OCI-LY3 (cell line): Measurements from ENCODE around the gene AUTS2.

ENCODE experiments used
- H2AFZ ChIP-seq: fragments of 200-600, 300-600 bp; shearing (Covaris generic); 2 replicates; pipeline ENCODE4 v1.6.0; 2014; ENCODE audit warnings: antibody characterized with exemption, low read depth, low read length
- H3K27ac ChIP-seq: fragments of 200-600, 300-600 bp; sonication (generic); 2 replicates; pipeline ENCODE4 v1.5.1; 2014; ENCODE audit warnings: mild to moderate bottlenecking, low read length, moderate library complexity, mixed read lengths
- H3K27me3 ChIP-seq: fragments of 200-600, 300-600 bp; sonication (generic); 2 replicates; pipeline ENCODE4 v1.6.1; 2014; ENCODE audit warnings: low read depth, low read length, mixed read lengths
- H3K36me3 ChIP-seq: fragments of 200-600, 300-600 bp; sonication (generic); replicated peaks from 2 replicates; pipeline ENCODE3; 2014; ENCODE audit warnings: low read depth, low read length, mixed read lengths
- H3K4me1 ChIP-seq: fragments of 300-600, 200-600 bp; sonication (generic); 2 replicates; pipeline ENCODE4 v1.6.1; 2014; ENCODE audit warnings: low read length, mixed read lengths
- H3K4me2 ChIP-seq: fragments of 200-600, 300-600 bp; sonication (generic); 2 replicates; pipeline ENCODE4 v1.6.1; 2014; ENCODE audit warnings: low read length, mixed read lengths
- H3K4me3 ChIP-seq: fragments of 300-600, 200-600 bp; sonication (generic); 2 replicates; pipeline ENCODE4 v1.5.1; 2014; ENCODE audit warnings: antibody characterized with exemption, mild to moderate bottlenecking, low read length, moderate library complexity
- H3K79me2 ChIP-seq: fragments of 300-600, 200-600 bp; shearing (Covaris generic); 2 replicates; pipeline ENCODE4 v1.6.1; 2014; ENCODE audit warnings: mild to moderate bottlenecking, low read length, mixed read lengths
- H3K9ac ChIP-seq: fragments of 300-600, 200-600 bp; shearing (Covaris generic); 2 replicates; pipeline ENCODE4 v1.6.0; 2014; ENCODE audit warnings: mild to moderate bottlenecking, low read length, moderate library complexity
- H3K9me3 ChIP-seq: fragments of 200-600, 300-600 bp; shearing (Covaris generic); 2 replicates; pipeline ENCODE4 v1.6.1; 2014; ENCODE audit warnings: low read length, mixed read lengths; ENCODE audit not compliant: insufficient read depth
- H4K20me1 ChIP-seq: fragments of 200-600, 300-600 bp; sonication (generic); 2 replicates; pipeline ENCODE4 v1.6.1; 2016; ENCODE audit warnings: low read length, mixed read lengths; ENCODE audit not compliant: insufficient read depth
- EZH2phosphoT487 ChIP-seq: fragments of 200-600 bp; shearing (Covaris generic); IDR thresholded peaks from 2 replicates; pipeline ENCODE4 v1.6.1; 2018; ENCODE audit warnings: antibody characterized with exemption, mixed run types, low read depth
- TF ChIP-seq, protein P1 (sequence below): fragments of 200-600, 300-600 bp; sonication (generic); IDR thresholded peaks from 2 replicates; pipeline ENCODE4 v1.5.1; 2014; ENCODE audit warnings: antibody characterized with exemption, low read length, low read depth

Gene AUTS2

DNA sequence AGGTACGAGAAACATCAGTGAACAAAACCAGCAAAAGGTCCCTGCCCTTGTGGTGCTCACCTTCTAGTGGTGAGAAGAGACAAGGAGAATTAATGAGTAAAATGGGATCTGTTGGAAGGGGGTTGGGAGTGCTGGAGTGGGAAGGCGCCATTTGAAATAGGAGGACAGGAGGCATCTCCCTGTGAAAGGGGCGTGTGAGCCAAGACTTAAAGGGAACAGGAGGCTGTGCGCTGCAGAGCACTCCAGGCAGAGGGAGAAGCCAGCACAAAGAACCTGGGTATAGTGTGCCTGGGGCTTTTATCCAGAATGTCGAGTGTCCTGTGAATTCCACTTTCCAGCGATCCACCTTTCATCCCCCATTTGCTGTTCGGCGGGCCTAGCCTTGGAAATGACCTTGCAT is 1035.8 kb downstream of the AUTS2 start:
- Histone ChIP-seq H2AFZ (no peak overlapping the region), H3K9me3 (no peaks in the 10 kb centered on the region), H4K20me1 (no peaks in the 10 kb centered on the region), H3K27ac (no peak overlapping the region), H3K27me3 (no peaks in the 10 kb centered on the region), H3K4me1 (no peaks in the 10 kb centered on the region), H3K36me3 (no peaks in the 10 kb centered on the region), H3K4me2 (no peak overlapping the region), H3K9ac (no peak overlapping the region), H3K79me2 (no peaks in the 10 kb centered on the region), H3K4me3 (no peak overlapping the region)
- TF ChIP-seq EZH2phosphoT487 = no peak
- TF ChIP-seq, protein P1, sequence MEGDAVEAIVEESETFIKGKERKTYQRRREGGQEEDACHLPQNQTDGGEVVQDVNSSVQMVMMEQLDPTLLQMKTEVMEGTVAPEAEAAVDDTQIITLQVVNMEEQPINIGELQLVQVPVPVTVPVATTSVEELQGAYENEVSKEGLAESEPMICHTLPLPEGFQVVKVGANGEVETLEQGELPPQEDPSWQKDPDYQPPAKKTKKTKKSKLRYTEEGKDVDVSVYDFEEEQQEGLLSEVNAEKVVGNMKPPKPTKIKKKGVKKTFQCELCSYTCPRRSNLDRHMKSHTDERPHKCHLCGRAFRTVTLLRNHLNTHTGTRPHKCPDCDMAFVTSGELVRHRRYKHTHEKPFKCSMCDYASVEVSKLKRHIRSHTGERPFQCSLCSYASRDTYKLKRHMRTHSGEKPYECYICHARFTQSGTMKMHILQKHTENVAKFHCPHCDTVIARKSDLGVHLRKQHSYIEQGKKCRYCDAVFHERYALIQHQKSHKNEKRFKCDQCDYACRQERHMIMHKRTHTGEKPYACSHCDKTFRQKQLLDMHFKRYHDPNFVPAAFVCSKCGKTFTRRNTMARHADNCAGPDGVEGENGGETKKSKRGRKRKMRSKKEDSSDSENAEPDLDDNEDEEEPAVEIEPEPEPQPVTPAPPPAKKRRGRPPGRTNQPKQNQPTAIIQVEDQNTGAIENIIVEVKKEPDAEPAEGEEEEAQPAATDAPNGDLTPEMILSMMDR = no peak

DNA sequence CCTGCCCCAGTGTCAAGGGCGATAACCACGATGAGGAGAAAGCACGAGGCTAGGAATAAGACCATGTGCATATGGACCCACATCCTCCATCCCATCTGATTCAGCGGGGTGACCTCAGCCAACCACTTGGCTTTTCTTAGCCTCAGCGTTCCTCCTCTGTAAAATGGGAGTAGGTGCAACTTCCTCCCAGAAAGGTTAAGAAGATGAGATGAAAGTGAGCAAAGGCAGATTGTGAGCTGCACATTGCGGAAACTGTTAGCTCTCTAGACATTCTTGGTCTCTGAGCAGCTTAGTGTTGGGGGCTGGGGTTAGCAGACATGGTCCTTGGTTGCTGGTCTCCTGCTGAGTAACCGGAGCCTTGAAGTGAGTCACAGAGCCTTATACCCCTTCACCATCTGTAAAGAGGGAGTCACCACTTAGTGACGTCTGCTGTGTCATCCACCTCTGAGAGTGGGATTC is 1036.4 kb downstream of the AUTS2 start:
- no peaks in the 10 kb centered on the region for H3K9me3 ChIP-seq
- no peaks in the 10 kb centered on the region for H3K36me3 ChIP-seq
- no peak overlapping the region for H3K9ac ChIP-seq
- no peaks in the 10 kb centered on the region for H3K79me2 ChIP-seq
- H2AFZ ChIP-seq = no peak overlapping the region
- no peak overlapping the region for H3K4me2 ChIP-seq
- TF ChIP-seq, protein P1 = no peak
- H3K4me3 ChIP-seq = no peak overlapping the region
- H3K4me1 ChIP-seq = no peaks in the 10 kb centered on the region
- H4K20me1 ChIP-seq = no peaks in the 10 kb centered on the region
- no peaks in the 10 kb centered on the region for H3K27me3 ChIP-seq
- H3K27ac ChIP-seq = no peak overlapping the region

DNA sequence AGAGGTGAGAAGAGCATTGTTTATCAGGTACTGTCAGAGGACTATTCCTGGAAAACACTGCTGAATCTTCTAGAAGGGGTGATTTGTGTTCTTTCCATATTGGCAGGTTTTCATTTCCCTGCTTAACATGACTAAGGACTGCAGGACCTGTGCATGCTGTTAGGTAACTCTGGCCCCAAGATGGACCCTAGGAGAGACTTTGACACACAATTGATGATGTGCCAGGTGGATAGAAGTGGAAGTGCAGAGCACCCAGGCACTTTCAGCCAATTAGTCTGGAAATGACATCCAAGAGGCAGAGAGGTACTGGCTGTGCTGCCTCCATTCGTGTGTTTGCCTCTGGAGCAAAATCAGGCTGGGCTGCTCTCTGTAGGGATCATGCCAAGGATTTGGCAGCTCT is 1037.4 kb downstream of the AUTS2 start:
- no peaks in the 10 kb centered on the region for H3K9me3 ChIP-seq
- H3K4me2 ChIP-seq = no peak overlapping the region
- TF ChIP-seq, protein P1 = no peak
- TF ChIP-seq EZH2phosphoT487 = no peak
- H3K36me3 ChIP-seq = no peaks in the 10 kb centered on the region
- H3K4me1 ChIP-seq = no peaks in the 10 kb centered on the region
- H3K79me2 ChIP-seq = no peaks in the 10 kb centered on the region
- no peaks in the 10 kb centered on the region for H4K20me1 ChIP-seq
- no peak overlapping the region for H3K27ac ChIP-seq
- H3K27me3 ChIP-seq = no peaks in the 10 kb centered on the region
- no peak overlapping the region for H2AFZ ChIP-seq
- H3K4me3 ChIP-seq = no peak overlapping the region
- no peak overlapping the region for H3K9ac ChIP-seq

DNA sequence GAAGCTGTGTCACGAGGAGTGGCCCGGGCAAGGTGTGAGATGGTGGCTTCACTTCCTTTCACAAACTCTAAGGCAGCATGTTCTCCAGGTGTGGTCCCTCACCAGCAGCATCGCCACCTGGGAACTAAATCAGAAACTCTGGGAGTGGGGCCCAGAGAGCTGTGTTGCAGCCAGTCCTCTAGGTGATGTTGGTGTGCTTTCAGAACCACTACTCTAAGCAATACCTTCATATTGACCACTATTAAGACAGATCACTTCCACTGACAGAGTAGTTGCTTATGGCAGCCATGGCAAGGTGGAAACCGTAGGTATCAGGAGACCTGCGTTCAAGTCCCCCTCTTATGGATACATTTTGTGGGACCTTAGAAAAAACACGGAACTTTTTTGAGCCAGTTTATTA is 1037.9 kb downstream of the AUTS2 start:
- no peaks in the 10 kb centered on the region for H3K4me1 ChIP-seq
- H3K27ac ChIP-seq = no peak overlapping the region
- no peak overlapping the region for H3K9ac ChIP-seq
- H2AFZ ChIP-seq = no peak overlapping the region
- no peak overlapping the region for H3K4me3 ChIP-seq
- H3K36me3 ChIP-seq = no peaks in the 10 kb centered on the region
- no peaks in the 10 kb centered on the region for H3K79me2 ChIP-seq
- H3K9me3 ChIP-seq = no peaks in the 10 kb centered on the region
- H4K20me1 ChIP-seq = no peaks in the 10 kb centered on the region
- H3K4me2 ChIP-seq = no peak overlapping the region
- TF ChIP-seq, protein P1 = no peak
- no peak for TF ChIP-seq EZH2phosphoT487
- no peaks in the 10 kb centered on the region for H3K27me3 ChIP-seq
